PC-3 (cell line): ENCODE measurements around the gene CELF2. TPM values are rescaled to one million over a fixed set of nuclear protein-coding genes. Genes with fewer than 3 reads are reported as not detected.

Source experiments
- ATAC-seq: fragments of 200-7000 bp; cut with Tn5 transposase; 2 replicates; pipeline ENCODE4 v1.9.1; 2020; ENCODE audit warnings: mild to moderate bottlenecking, moderate library complexity
- BruUV-seq: library from RNA; stranded (reverse); fragments of 400-500 nt; replicated peaks from 2 replicates; lab custom pipeline; 2021; lab: Mats Ljungman, UMichigan
- CTCF ChIA-PET: fragments of 300-600 bp; sonication (Branson Sonifier 250); formaldehyde crosslinking; loops from one replicate; lab custom pipeline; 2022; ENCODE audit warnings: antibody characterized with exemption; lab: Charles Lee
- POLR2A ChIA-PET: fragments of 300-600 bp; sonication (Branson Sonifier 250); formaldehyde crosslinking; loops from one replicate; lab custom pipeline; 2022; ENCODE audit warnings: antibody characterized with exemption; ENCODE audit not compliant: unreplicated experiment; lab: Charles Lee
- DNase-seq: peaks from one replicate; pipeline ENCODE4 v3.0.0-alpha.2; 2015
- H2AFZ ChIP-seq: fragments of 300-600 bp; sonication (generic); 2 replicates; pipeline ENCODE4 v1.6.0; 2016; ENCODE audit warnings: antibody characterized with exemption, low read length
- H3F3A ChIP-seq: fragments of 300-600 bp; sonication (generic); one replicate; pipeline ENCODE4 v1.6.0; 2017; ENCODE audit warnings: antibody characterized with exemption, low read length, control low read depth, mild to moderate bottlenecking; ENCODE audit not compliant: unreplicated experiment
- H3K27ac ChIP-seq: fragments of 300-600 bp; sonication (generic); 2 replicates; pipeline ENCODE4 v1.5.1; 2016; ENCODE audit warnings: mild to moderate bottlenecking, low read length
- H3K27me3 ChIP-seq: fragments of 300-600 bp; sonication (generic); 2 replicates; pipeline ENCODE4 v1.6.1; 2016; ENCODE audit warnings: low read length, mixed read lengths
- H3K36me3 ChIP-seq: fragments of 300-600 bp; sonication (generic); 2 replicates; pipeline ENCODE4 v1.6.1; 2016; ENCODE audit warnings: low read depth, mixed run types, low read length, mixed read lengths
- H3K4me1 ChIP-seq: fragments of 300-600 bp; sonication (generic); 2 replicates; pipeline ENCODE4 v1.5.1; 2016; ENCODE audit warnings: low read length; ENCODE audit not compliant: insufficient read depth
- H3K4me2 ChIP-seq: fragments of 300-600 bp; sonication (generic); 2 replicates; pipeline ENCODE4 v1.6.0; 2016; ENCODE audit warnings: low read length
- H3K4me3 ChIP-seq: fragments of 300-600 bp; sonication (generic); 2 replicates; pipeline ENCODE4 v1.5.1; 2016; ENCODE audit warnings: mild to moderate bottlenecking, low read length, mixed read lengths
- H3K79me2 ChIP-seq: fragments of 300-600 bp; sonication (generic); 2 replicates; pipeline ENCODE4 v1.6.1; 2017; ENCODE audit warnings: low read length, mixed read lengths
- H3K9ac ChIP-seq: fragments of 300-600 bp; sonication (generic); 2 replicates; pipeline ENCODE4 v1.6.0; 2016; ENCODE audit warnings: mild to moderate bottlenecking, low read length
- H3K9me2 ChIP-seq: fragments of 300-600 bp; sonication (generic); replicated peaks from 2 replicates; pipeline ENCODE4 v1.6.1; 2016; ENCODE audit warnings: mixed run types, low read length, mixed read lengths
- H3K9me3 ChIP-seq: fragments of 300-600 bp; sonication (generic); 2 replicates; pipeline ENCODE4 v1.6.1; 2016; ENCODE audit warnings: low read length, mixed read lengths
- H4K20me1 ChIP-seq: fragments of 300-600 bp; sonication (generic); 2 replicates; pipeline ENCODE4 v1.6.1; 2016; ENCODE audit warnings: low read length, mixed read lengths
- CTCF ChIP-seq: fragments of 300-600 bp; sonication (generic); conservative IDR thresholded peaks from 2 replicates; pipeline ENCODE4 v1.5.1; 2017; ENCODE audit warnings: antibody characterized with exemption, low read depth, mild to moderate bottlenecking, low read length
- EZH2 ChIP-seq: fragments of 300-600 bp; sonication (generic); IDR thresholded peaks from one replicate; pipeline ENCODE4 v1.6.1; 2017; ENCODE audit warnings: antibody characterized with exemption, mild to moderate bottlenecking, low read length; ENCODE audit not compliant: unreplicated experiment
- EZH2phosphoT487 ChIP-seq: fragments of 300-600 bp; sonication (generic); IDR thresholded peaks from 2 replicates; pipeline ENCODE4 v1.6.1; 2018; ENCODE audit warnings: mild to moderate bottlenecking, antibody characterized with exemption, low read length, borderline replicate concordance
- intact Hi-C: fragments of 100-400 bp; cut with micrococcal nuclease; formaldehyde crosslinking; loops from 2 replicates; pipeline ENCODE4 v1.9.0; 2023
- total RNA-seq: library from RNA; depleted of rRNA; stranded (reverse); fragments of >200 nt; gene quantifications from 2 replicates; pipeline ENCODE4 v1.2.3, GENCODE V29; 2014

CELF2 gene
- total RNA-seq, 1 experiment from 2014 or later = not detected

GRCh38 chr10:11300563-11300962 is 282.9 kb downstream of the CELF2 start:
- intact Hi-C loops = no loop called here
- BruUV-seq = no TSS peak
- CTCF ChIA-PET = no interaction called here

GRCh38 chr10:11301571-11302111 is 284.0 kb downstream of the CELF2 start:
- POLR2A ChIA-PET = no interaction called here
- H3K27ac ChIP-seq = no peak overlapping the region

More at GRCh38 chr10:11300563-11300962, 282.9 kb downstream of the CELF2 start:
- no peak for TF ChIP-seq CTCF
- no peak for TF ChIP-seq EZH2
- no peak for TF ChIP-seq EZH2phosphoT487
- Histone ChIP-seq H4K20me1 (no peaks in the 10 kb centered on the region), H3K27ac (no peak overlapping the region), H3K27me3 (peaks cover 52% of the 10 kb centered on the region), H3K4me1 (no peaks in the 10 kb centered on the region), H3F3A (no peaks in the 10 kb centered on the region), H3K36me3 (no peaks in the 10 kb centered on the region), H3K79me2 (no peaks in the 10 kb centered on the region), H2AFZ (no peak overlapping the region), H3K4me2 (no peak overlapping the region), H3K9me2 (no peaks in the 10 kb centered on the region), H3K4me3 (no peak overlapping the region), H3K9ac (no peak overlapping the region), H3K9me3 (no peaks in the 10 kb centered on the region)
- POLR2A ChIA-PET = no interaction called here
- ATAC-seq = no peak
- DNase-seq = no peak

More at GRCh38 chr10:11301571-11302111, 284.0 kb downstream of the CELF2 start:
- no peak overlapping the region for H3K9ac ChIP-seq
- peaks cover 54% of the 10 kb centered on the region for H3K27me3 ChIP-seq
- CTCF ChIA-PET = no interaction called here
- TF ChIP-seq EZH2phosphoT487 (no peak), CTCF (no peak), EZH2 (no peak)
- intact Hi-C loops = no loop called here
- ATAC-seq (no peak), DNase-seq (no peak)
- H3K9me3 ChIP-seq = no peaks in the 10 kb centered on the region
- H3K79me2 ChIP-seq = no peaks in the 10 kb centered on the region
- H3K4me2 ChIP-seq = no peak overlapping the region
- no TSS peak for BruUV-seq
- H3K36me3 ChIP-seq = no peaks in the 10 kb centered on the region
- H2AFZ ChIP-seq = no peak overlapping the region
- H3K4me1 ChIP-seq = no peaks in the 10 kb centered on the region
- H4K20me1 ChIP-seq = no peaks in the 10 kb centered on the region
- no peaks in the 10 kb centered on the region for H3K9me2 ChIP-seq
- no peak overlapping the region for H3K4me3 ChIP-seq
- no peaks in the 10 kb centered on the region for H3F3A ChIP-seq
